Uterus (tissue), 4 donors: ENCODE data around the gene C17orf107. TPM values are rescaled to one million over a fixed set of nuclear protein-coding genes. Genes with fewer than 3 reads are reported as not detected.

ENCODE experiments used
- DNase-seq, 2 donors: peaks; one replicate each; pipeline ENCODE4 v3.0.0-alpha.2; 2019 to 2020
- H3K27ac ChIP-seq, 2 donors: fragments of 200-600 bp; sonication (generic); 1 replicate in 1 of 2; 2 replicates in 1 of 2; pipeline ENCODE4 v1.5.1; 2016 to 2018
- H3K27me3 ChIP-seq, 2 donors: fragments of 200-600 bp; sonication (generic); one replicate each; pipeline ENCODE4 v1.5.1; 2018 to 2019; ENCODE audit warnings: control low read depth in 1 of 2
- H3K36me3 ChIP-seq, 2 donors: fragments of 200-600 bp; sonication (generic); one replicate each; pipeline ENCODE4 v1.5.1; 2019; ENCODE audit warnings: control low read depth in 1 of 2
- H3K4me1 ChIP-seq, 2 donors: fragments of 200-600 bp; sonication (generic); one replicate each; pipeline ENCODE4 v1.5.1; 2018 to 2019; ENCODE audit warnings: control low read depth in 1 of 2
- H3K4me3 ChIP-seq, 2 donors: fragments of 200-600 bp; sonication (generic); 1 replicate in 1 of 2; 2 replicates in 1 of 2; pipeline ENCODE4 v1.5.1; 2018 to 2019; ENCODE audit warnings: mild to moderate bottlenecking in 1 of 2
- H3K9me3 ChIP-seq, 2 donors: fragments of 200-600 bp; sonication (generic); one replicate each; pipeline ENCODE4 v1.5.1; 2019; ENCODE audit warnings: control low read depth in 1 of 2
- POLR2A ChIP-seq, 2 donors: fragments of 450-650 bp; IDR thresholded peaks; one replicate each; pipeline ENCODE4 v1.6.1; 2016; ENCODE audit warnings: antibody characterized with exemption in 2 of 2, mild to moderate bottlenecking in 1 of 2, moderate library complexity in 1 of 2
- intact Hi-C: fragments of 100-400 bp; cut with DNase I; formaldehyde crosslinking; loops from one replicate; pipeline ENCODE4 v1.15.1; 2023; ENCODE audit warnings: low total_unique reads
- total RNA-seq, 4 donors: library from RNA; depleted of rRNA in 3 of 4; stranded (reverse); fragments of >200 nt in 3 of 4; gene quantifications; one replicate each; pipeline versions ENCODE4 v1.1.0 to v1.2.4, GENCODE V29; 2014 to 2023
- TF ChIP-seq, protein P1 (sequence below), 4 experiments: fragments of 200-600 bp in 2 of 4; fragments of 450-650 bp in 2 of 4; sonication (generic) in 2 of 4; IDR thresholded peaks; one replicate each; pipeline ENCODE4 v1.5.1; 2016 to 2019; ENCODE audit warnings: antibody characterized with exemption in 4 of 4, mild to moderate bottlenecking in 2 of 4, moderate library complexity in 1 of 4
- donor health status: DM: yes; HTN: yes; CAD: no.

C17orf107 gene
- total RNA-seq, 4 donors from 2014 or later = 2.9 to 6.6 (median 3.5) TPM; not detected in 1

DNA sequence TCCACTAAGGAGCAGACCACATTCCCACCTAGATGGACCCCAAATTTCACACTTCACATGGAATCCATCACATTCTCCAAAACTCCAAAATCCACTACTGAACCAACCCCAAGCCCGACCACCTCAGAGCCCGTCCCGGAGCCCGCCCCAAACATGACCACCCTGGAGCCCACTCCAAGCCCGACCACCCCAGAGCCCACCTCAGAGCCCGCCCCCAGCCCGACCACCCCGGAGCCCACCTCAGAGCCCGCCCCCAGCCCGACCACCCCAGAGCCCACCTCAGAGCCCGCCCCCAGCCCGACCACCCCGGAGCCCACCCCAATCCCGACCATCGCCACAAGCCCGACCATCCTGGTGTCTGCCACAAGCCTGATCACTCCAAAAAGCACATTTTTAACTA lies 34.3 kb downstream of the C17orf107 start:
- Histone ChIP-seq H3K27ac (no peak overlapping the region), H3K4me3 (no peak overlapping the region), H3K9me3 (no peaks in the 10 kb centered on the region), H3K27me3 (no peaks in the 10 kb centered on the region), H3K4me1 (peaks cover 2 to 5% of the 10 kb centered on the region in 2 donors), H3K36me3 (no peaks in the 10 kb centered on the region)
- intact Hi-C loops = no loop called here
- TF ChIP-seq POLR2A (IDR thresholded peaks at IDR 0.05) = no peak
- TF ChIP-seq, protein P1, sequence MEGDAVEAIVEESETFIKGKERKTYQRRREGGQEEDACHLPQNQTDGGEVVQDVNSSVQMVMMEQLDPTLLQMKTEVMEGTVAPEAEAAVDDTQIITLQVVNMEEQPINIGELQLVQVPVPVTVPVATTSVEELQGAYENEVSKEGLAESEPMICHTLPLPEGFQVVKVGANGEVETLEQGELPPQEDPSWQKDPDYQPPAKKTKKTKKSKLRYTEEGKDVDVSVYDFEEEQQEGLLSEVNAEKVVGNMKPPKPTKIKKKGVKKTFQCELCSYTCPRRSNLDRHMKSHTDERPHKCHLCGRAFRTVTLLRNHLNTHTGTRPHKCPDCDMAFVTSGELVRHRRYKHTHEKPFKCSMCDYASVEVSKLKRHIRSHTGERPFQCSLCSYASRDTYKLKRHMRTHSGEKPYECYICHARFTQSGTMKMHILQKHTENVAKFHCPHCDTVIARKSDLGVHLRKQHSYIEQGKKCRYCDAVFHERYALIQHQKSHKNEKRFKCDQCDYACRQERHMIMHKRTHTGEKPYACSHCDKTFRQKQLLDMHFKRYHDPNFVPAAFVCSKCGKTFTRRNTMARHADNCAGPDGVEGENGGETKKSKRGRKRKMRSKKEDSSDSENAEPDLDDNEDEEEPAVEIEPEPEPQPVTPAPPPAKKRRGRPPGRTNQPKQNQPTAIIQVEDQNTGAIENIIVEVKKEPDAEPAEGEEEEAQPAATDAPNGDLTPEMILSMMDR (IDR thresholded peaks at IDR 0.05) = no peak
- DNase-seq = no peak

DNA sequence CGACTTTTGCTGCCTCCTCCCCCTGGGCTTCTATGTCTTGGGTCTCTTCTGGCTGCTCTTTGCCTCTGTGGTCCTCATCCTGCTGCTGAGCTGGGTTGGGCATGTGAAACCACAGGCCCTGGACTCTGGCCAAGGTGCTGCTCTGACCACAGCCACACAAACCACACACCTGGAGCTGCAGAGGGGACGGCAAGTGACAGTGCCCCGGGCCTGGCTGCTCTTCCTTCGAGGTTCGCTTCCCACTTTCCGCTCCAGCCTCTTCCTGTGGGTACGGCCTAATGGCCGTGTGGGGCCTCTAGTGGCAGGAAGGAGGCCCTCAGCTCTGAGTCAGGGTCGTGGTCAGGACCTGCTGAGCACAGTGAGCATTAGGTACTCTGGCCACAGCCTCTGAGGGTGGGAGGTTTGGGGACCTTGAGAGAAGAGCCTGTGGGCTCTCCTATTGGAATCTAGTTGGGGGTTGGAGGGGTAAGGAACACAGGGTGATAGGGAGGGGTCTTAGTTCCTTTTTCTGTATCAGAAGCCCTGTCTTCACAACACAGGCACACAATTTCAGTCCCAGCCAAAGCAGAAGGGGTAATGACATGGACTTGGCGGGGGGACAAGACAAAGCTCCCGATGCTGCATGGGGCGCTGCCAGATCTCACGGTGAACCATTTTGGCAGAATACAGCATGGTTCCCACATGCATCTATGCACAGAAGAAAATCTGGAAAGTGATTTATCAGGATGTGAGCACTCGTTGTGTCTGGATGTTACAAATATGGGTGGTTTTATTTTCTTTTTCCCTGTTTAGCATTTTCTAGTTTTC lies 35.0 kb downstream of the C17orf107 start:
- intact Hi-C loops = no loop called here
- no peaks in the 10 kb centered on the region for H3K36me3 ChIP-seq
- TF ChIP-seq, protein P1 (IDR thresholded peaks at IDR 0.05) = no peak
- no peak for TF ChIP-seq POLR2A (IDR thresholded peaks at IDR 0.05)
- peaks cover 8 to 12% of the 10 kb centered on the region in 2 donors for H3K4me1 ChIP-seq
- no peak overlapping the region for H3K4me3 ChIP-seq
- H3K9me3 ChIP-seq = no peaks in the 10 kb centered on the region
- no peak for DNase-seq
- H3K27ac ChIP-seq = no peak overlapping the region
- H3K27me3 ChIP-seq = no peaks in the 10 kb centered on the region

DNA sequence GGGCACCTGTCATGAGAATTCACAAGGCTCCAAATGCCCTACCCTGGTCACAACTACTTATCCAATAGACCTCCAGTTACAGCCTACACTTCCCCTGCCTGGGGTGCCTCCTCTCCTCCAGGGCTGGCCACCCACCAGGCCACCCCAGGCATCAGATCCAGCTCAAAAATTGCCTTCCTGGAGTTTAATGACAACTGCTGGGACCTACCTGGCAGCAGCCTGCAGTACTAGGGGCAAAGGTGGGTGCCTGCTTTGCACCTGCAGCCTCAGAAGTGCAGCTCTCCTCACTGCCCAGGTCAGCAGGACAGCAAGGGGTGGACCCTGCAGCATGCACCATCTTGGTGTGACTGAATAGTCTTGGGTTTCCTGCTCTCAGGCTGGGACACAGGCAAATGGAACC lies 36.3 kb downstream of the C17orf107 start:
- H3K27ac ChIP-seq = no peak overlapping the region
- H3K36me3 ChIP-seq = no peaks in the 10 kb centered on the region
- no peak for DNase-seq
- H3K4me3 ChIP-seq = no peak overlapping the region
- no peaks in the 10 kb centered on the region for H3K9me3 ChIP-seq
- intact Hi-C loops = no loop called here
- peaks cover 8 to 12% of the 10 kb centered on the region in 2 donors for H3K4me1 ChIP-seq
- H3K27me3 ChIP-seq = no peaks in the 10 kb centered on the region
- no peak for TF ChIP-seq POLR2A (IDR thresholded peaks at IDR 0.05)
- TF ChIP-seq, protein P1 (IDR thresholded peaks at IDR 0.05) = no peak

DNA sequence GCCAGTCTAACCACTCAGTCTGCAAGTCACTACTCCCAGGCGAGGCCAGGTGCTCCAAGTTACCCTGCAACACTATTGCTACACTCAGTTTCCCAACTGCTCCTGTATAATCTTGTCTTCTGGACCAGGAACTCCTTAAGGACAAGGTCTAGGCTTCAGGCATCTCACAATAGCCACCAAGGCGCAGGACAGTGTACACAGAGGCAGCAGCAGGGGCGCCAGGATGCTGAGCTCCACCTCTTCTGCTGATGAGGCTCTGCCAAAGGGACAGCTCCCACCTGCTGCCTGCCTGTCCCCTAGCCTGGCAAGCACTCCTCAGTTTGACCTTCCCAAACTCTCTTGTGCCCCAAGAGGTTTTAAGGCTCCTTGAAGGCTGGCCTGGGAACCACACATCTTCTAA lies 37.1 kb downstream of the C17orf107 start:
- no peak overlapping the region for H3K27ac ChIP-seq
- no peaks in the 10 kb centered on the region for H3K9me3 ChIP-seq
- H3K4me1 ChIP-seq = peaks cover 12% of the 10 kb centered on the region in 2 donors
- TF ChIP-seq, protein P1 (IDR thresholded peaks at IDR 0.05) = no peak
- TF ChIP-seq POLR2A (IDR thresholded peaks at IDR 0.05) = no peak
- H3K4me3 ChIP-seq = no peak overlapping the region
- H3K36me3 ChIP-seq = no peaks in the 10 kb centered on the region
- H3K27me3 ChIP-seq = no peaks in the 10 kb centered on the region
- intact Hi-C loops = no loop called here
- no peak for DNase-seq

DNA sequence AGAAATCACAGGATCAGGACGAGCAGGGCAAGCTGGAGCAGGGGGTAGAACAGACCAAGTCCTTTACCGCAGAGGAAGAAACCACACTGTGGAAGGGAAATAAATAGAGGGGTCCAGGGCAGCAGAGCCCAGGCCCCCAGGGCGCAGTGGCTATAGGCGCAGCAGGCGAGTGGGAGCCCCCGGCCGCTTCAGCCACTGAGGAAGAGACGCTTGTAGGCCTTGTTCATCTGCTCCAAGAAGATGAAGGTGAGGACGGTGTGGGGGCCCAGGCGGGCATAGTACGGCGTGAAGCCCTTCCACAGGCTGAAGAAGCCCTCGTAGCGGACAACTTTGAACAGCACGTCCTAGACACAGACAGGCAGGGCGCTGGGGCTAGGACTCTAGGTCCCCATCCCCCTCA lies 38.2 kb downstream of the C17orf107 start:
- Histone ChIP-seq H3K36me3 (no peaks in the 10 kb centered on the region), H3K27ac (no peak overlapping the region), H3K9me3 (no peaks in the 10 kb centered on the region), H3K4me3 (no peak overlapping the region), H3K27me3 (no peaks in the 10 kb centered on the region), H3K4me1 (peaks cover 12% of the 10 kb centered on the region in 2 donors)
- intact Hi-C loops = no loop called here
- no peak for DNase-seq
- TF ChIP-seq, protein P1 (IDR thresholded peaks at IDR 0.05) = no peak
- TF ChIP-seq POLR2A (IDR thresholded peaks at IDR 0.05) = no peak
